ENCODE results near the gene FUT8. TPM values are rescaled to one million over a fixed set of nuclear protein-coding genes. Genes with fewer than 3 reads are reported as not detected.

FUT8 gene
- total and polyA plus RNA-seq, 2 experiments from 2014 or later, result 26.6 to 67.5 TPM

- no peaks in the 10 kb centered on the region for H3K36me3 ChIP-seq (replicated peaks; ENCODE audit: insufficient read depth, low read depth)
- DNase-seq (ENCODE audit: low spot score), result no peak
- no peak overlapping the region for H3K27ac ChIP-seq
- H3K4me2 ChIP-seq, result no peak overlapping the region
- no peaks in the 10 kb centered on the region for H3K9me3 ChIP-seq (ENCODE audit: low read depth)
- no peaks in the 10 kb centered on the region for H3K79me2 ChIP-seq
- no peak overlapping the region for H3K4me3 ChIP-seq
- no peak overlapping the region for H2AFZ ChIP-seq
- no peaks in the 10 kb centered on the region for H3K9me2 ChIP-seq (replicated peaks; ENCODE audit: insufficient read depth)
- no peaks in the 10 kb centered on the region for H4K20me1 ChIP-seq (ENCODE audit: insufficient read depth, poor library complexity, severe bottlenecking)
- no peaks in the 10 kb centered on the region for H3K27me3 ChIP-seq
- no peak for TF ChIP-seq EZH2phosphoT487 (IDR thresholded peaks at IDR 0.05; ENCODE audit: low read depth, severe bottlenecking, unreplicated experiment)
- TF ChIP-seq CTCF (IDR thresholded peaks at IDR 0.05; ENCODE audit: poor library complexity), result no peak
- no peak for TF ChIP-seq EZH2 (IDR thresholded peaks at IDR 0.05; ENCODE audit: borderline replicate concordance)
- H3K4me1 ChIP-seq (ENCODE audit: insufficient read depth), result no peaks in the 10 kb centered on the region
Measured at GRCh38 chr14:65664436-65664835, 251.9 kb downstream of the FUT8 start.

GRCh38 chr14:65676361-65677014 is 264.0 kb downstream of the FUT8 start:
- Histone ChIP-seq H4K20me1 (ENCODE audit: insufficient read depth, poor library complexity, severe bottlenecking) (no peaks in the 10 kb centered on the region), H3K27ac (no peak overlapping the region), H3K4me2 (no peak overlapping the region), H3K4me1 (ENCODE audit: insufficient read depth) (no peaks in the 10 kb centered on the region), H3K27me3 (no peaks in the 10 kb centered on the region), H3K9me3 (ENCODE audit: low read depth) (no peaks in the 10 kb centered on the region), H3K36me3 (replicated peaks; ENCODE audit: insufficient read depth, low read depth) (no peaks in the 10 kb centered on the region), H3K79me2 (no peaks in the 10 kb centered on the region), H3K4me3 (no peak overlapping the region), H2AFZ (no peak overlapping the region), H3K9me2 (replicated peaks; ENCODE audit: insufficient read depth) (no peaks in the 10 kb centered on the region)
- WGBS (ENCODE audit: low lambda C conversion rate, missing lambda C conversion rate), result 48% methylated on average over 5 of the region's 5 CpGs
- TF ChIP-seq CTCF (IDR thresholded peaks at IDR 0.05; ENCODE audit: poor library complexity) (no peak), EZH2phosphoT487 (IDR thresholded peaks at IDR 0.05; ENCODE audit: low read depth, severe bottlenecking, unreplicated experiment) (no peak), EZH2 (IDR thresholded peaks at IDR 0.05; ENCODE audit: borderline replicate concordance) (no peak)
- no peak for DNase-seq (ENCODE audit: low spot score)

GRCh38 chr14:65685572-65685971 is 273.0 kb downstream of the FUT8 start:
- H2AFZ ChIP-seq, result no peak overlapping the region
- WGBS (ENCODE audit: low lambda C conversion rate, missing lambda C conversion rate), result 94% methylated on average over 2 of the region's 2 CpGs
- H3K36me3 ChIP-seq (replicated peaks; ENCODE audit: insufficient read depth, low read depth), result no peaks in the 10 kb centered on the region
- no peaks in the 10 kb centered on the region for H3K9me3 ChIP-seq (ENCODE audit: low read depth)
- no peaks in the 10 kb centered on the region for H3K9me2 ChIP-seq (replicated peaks; ENCODE audit: insufficient read depth)
- H3K4me2 ChIP-seq, result no peak overlapping the region
- H3K4me3 ChIP-seq, result no peak overlapping the region
- no peaks in the 10 kb centered on the region for H4K20me1 ChIP-seq (ENCODE audit: insufficient read depth, poor library complexity, severe bottlenecking)
- no peaks in the 10 kb centered on the region for H3K79me2 ChIP-seq
- no peak overlapping the region for H3K27ac ChIP-seq
- TF ChIP-seq CTCF (IDR thresholded peaks at IDR 0.05; ENCODE audit: poor library complexity) (no peak), EZH2phosphoT487 (IDR thresholded peaks at IDR 0.05; ENCODE audit: low read depth, severe bottlenecking, unreplicated experiment) (no peak), EZH2 (IDR thresholded peaks at IDR 0.05; ENCODE audit: borderline replicate concordance) (no peak)
- H3K27me3 ChIP-seq, result no peaks in the 10 kb centered on the region
- DNase-seq (ENCODE audit: low spot score), result no peak
- H3K4me1 ChIP-seq (ENCODE audit: insufficient read depth), result no peaks in the 10 kb centered on the region

- no peak overlapping the region for H2AFZ ChIP-seq
- no peak for DNase-seq (ENCODE audit: low spot score)
Measured at GRCh38 chr14:65686761-65687160, 274.2 kb downstream of the FUT8 start.

More at GRCh38 chr14:65686761-65687160, 274.2 kb downstream of the FUT8 start:
- H3K9me3 ChIP-seq (ENCODE audit: low read depth), result no peaks in the 10 kb centered on the region
- H4K20me1 ChIP-seq (ENCODE audit: insufficient read depth, poor library complexity, severe bottlenecking), result no peaks in the 10 kb centered on the region
- no peaks in the 10 kb centered on the region for H3K79me2 ChIP-seq
- H3K27ac ChIP-seq, result no peak overlapping the region
- no peaks in the 10 kb centered on the region for H3K27me3 ChIP-seq
- TF ChIP-seq CTCF (IDR thresholded peaks at IDR 0.05; ENCODE audit: poor library complexity), result no peak
- TF ChIP-seq EZH2 (IDR thresholded peaks at IDR 0.05; ENCODE audit: borderline replicate concordance), result no peak
- TF ChIP-seq EZH2phosphoT487 (IDR thresholded peaks at IDR 0.05; ENCODE audit: low read depth, severe bottlenecking, unreplicated experiment), result no peak
- H3K4me3 ChIP-seq, result no peak overlapping the region
- no peaks in the 10 kb centered on the region for H3K4me1 ChIP-seq (ENCODE audit: insufficient read depth)
- H3K9me2 ChIP-seq (replicated peaks; ENCODE audit: insufficient read depth), result no peaks in the 10 kb centered on the region
- no peak overlapping the region for H3K4me2 ChIP-seq
- H3K36me3 ChIP-seq (replicated peaks; ENCODE audit: insufficient read depth, low read depth), result no peaks in the 10 kb centered on the region

Data from hepatocyte (in vitro differentiated cells).